ENCODE data around the gene STIM1. TPM values are rescaled to one million over a fixed set of nuclear protein-coding genes. Genes with fewer than 3 reads are reported as not detected.

STIM1 gene
- total RNA-seq, 1 experiment from 2014 or later: 9.0 TPM

GRCh38 chr11:3834349-3834663 is 21.2 kb upstream of the STIM1 start:
- H3K27ac ChIP-seq (ENCODE audit: low read length): peak overlapping the region; percentile 62
- H3K4me1 ChIP-seq (ENCODE audit: low read length): peaks cover 72% of the 10 kb centered on the region
- H4K20me1 ChIP-seq (ENCODE audit: insufficient read depth, low read depth, low read length): peaks cover 11% of the 10 kb centered on the region
- H3K4me2 ChIP-seq (ENCODE audit: low read depth, low read length, poor library complexity, severe bottlenecking): peak overlapping the region; percentile 11
- H2AFZ ChIP-seq (ENCODE audit: low read length): no peak overlapping the region
- no peak overlapping the region; the same call in 1 of the 2 replicates for H3K4me3 ChIP-seq (ENCODE audit: low read length)
- peak overlapping the region; percentile 15; the same call in 1 of the 2 replicates for H3K9ac ChIP-seq (ENCODE audit: low read length)
- H3K9me2 ChIP-seq (replicated peaks; ENCODE audit: insufficient read depth, low read length): no peaks in the 10 kb centered on the region
- peaks cover 94% of the 10 kb centered on the region for H3K79me2 ChIP-seq (ENCODE audit: low read length)
- no peak for DNase-seq
- no peaks in the 10 kb centered on the region for H3K9me3 ChIP-seq (ENCODE audit: low read length)
- no peaks in the 10 kb centered on the region for H3K27me3 ChIP-seq (ENCODE audit: low read length)
- H3K36me3 ChIP-seq (ENCODE audit: insufficient read depth, low read length): no peaks in the 10 kb centered on the region

GRCh38 chr11:3834664-3835461 is 20.6 kb upstream of the STIM1 start:
- Histone ChIP-seq H3K27me3 (ENCODE audit: low read length) (no peaks in the 10 kb centered on the region), H3K9ac (ENCODE audit: low read length) (peak overlapping the region; percentile 5; the same call in 1 of the 2 replicates), H3K4me3 (ENCODE audit: low read length) (peak overlapping the region; percentile 8; the same call in 1 of the 2 replicates), H3K9me2 (replicated peaks; ENCODE audit: insufficient read depth, low read length) (no peaks in the 10 kb centered on the region), H3K36me3 (ENCODE audit: insufficient read depth, low read length) (no peaks in the 10 kb centered on the region), H4K20me1 (ENCODE audit: insufficient read depth, low read depth, low read length) (peaks cover 11% of the 10 kb centered on the region), H3K4me2 (ENCODE audit: low read depth, low read length, poor library complexity, severe bottlenecking) (peak overlapping the region; percentile 40), H3K4me1 (ENCODE audit: low read length) (peaks cover 78% of the 10 kb centered on the region), H2AFZ (ENCODE audit: low read length) (no peak overlapping the region), H3K79me2 (ENCODE audit: low read length) (peaks cover 97% of the 10 kb centered on the region), H3K27ac (ENCODE audit: low read length) (peak overlapping the region; percentile 62), H3K9me3 (ENCODE audit: low read length) (no peaks in the 10 kb centered on the region)
- peak; percentile 55 for DNase-seq

- Histone ChIP-seq H4K20me1 (ENCODE audit: insufficient read depth, low read depth, low read length) (peaks cover 11% of the 10 kb centered on the region), H3K27me3 (ENCODE audit: low read length) (no peaks in the 10 kb centered on the region), H3K9me3 (ENCODE audit: low read length) (no peaks in the 10 kb centered on the region), H3K27ac (ENCODE audit: low read length) (peak overlapping the region; percentile 62), H3K4me1 (ENCODE audit: low read length) (peaks cover 78% of the 10 kb centered on the region), H3K79me2 (ENCODE audit: low read length) (peaks cover 98% of the 10 kb centered on the region), H3K4me3 (ENCODE audit: low read length) (no peak overlapping the region), H2AFZ (ENCODE audit: low read length) (no peak overlapping the region), H3K9me2 (replicated peaks; ENCODE audit: insufficient read depth, low read length) (no peaks in the 10 kb centered on the region), H3K4me2 (ENCODE audit: low read depth, low read length, poor library complexity, severe bottlenecking) (peak overlapping the region; percentile 40), H3K36me3 (ENCODE audit: insufficient read depth, low read length) (no peaks in the 10 kb centered on the region), H3K9ac (ENCODE audit: low read length) (no peak overlapping the region; the same call in 1 of the 2 replicates)
- no peak for DNase-seq
Observed at GRCh38 chr11:3835751-3836150, 19.7 kb upstream of the STIM1 start.

- H3K4me2 ChIP-seq (ENCODE audit: low read depth, low read length, poor library complexity, severe bottlenecking): peak overlapping the region; percentile 99
- peaks cover 86% of the 10 kb centered on the region for H3K79me2 ChIP-seq (ENCODE audit: low read length)
- H3K27me3 ChIP-seq (ENCODE audit: low read length): no peaks in the 10 kb centered on the region
- no peak overlapping the region for H2AFZ ChIP-seq (ENCODE audit: low read length)
- H3K4me3 ChIP-seq (ENCODE audit: low read length): peak overlapping the region; percentile 97; the same call in 1 of the 2 replicates
- H3K4me1 ChIP-seq (ENCODE audit: low read length): peaks cover 84% of the 10 kb centered on the region
- DNase-seq: peak; percentile 61
- no peaks in the 10 kb centered on the region for H3K9me2 ChIP-seq (replicated peaks; ENCODE audit: insufficient read depth, low read length)
- peak overlapping the region; percentile 98 for H3K9ac ChIP-seq (ENCODE audit: low read length)
- H3K27ac ChIP-seq (ENCODE audit: low read length): peak overlapping the region; percentile 90
- no peaks in the 10 kb centered on the region for H3K9me3 ChIP-seq (ENCODE audit: low read length)
- peaks cover 4% of the 10 kb centered on the region for H4K20me1 ChIP-seq (ENCODE audit: insufficient read depth, low read depth, low read length)
- H3K36me3 ChIP-seq (ENCODE audit: insufficient read depth, low read length): no peaks in the 10 kb centered on the region
Observed at GRCh38 chr11:3836903-3837302, 18.6 kb upstream of the STIM1 start.

GRCh38 chr11:3837793-3838192 is 17.7 kb upstream of the STIM1 start:
- Histone ChIP-seq H3K9me2 (replicated peaks; ENCODE audit: insufficient read depth, low read length) (no peaks in the 10 kb centered on the region), H4K20me1 (ENCODE audit: insufficient read depth, low read depth, low read length) (no peaks in the 10 kb centered on the region), H3K9ac (ENCODE audit: low read length) (peak overlapping the region; percentile 98), H3K4me1 (ENCODE audit: low read length) (peaks cover 80% of the 10 kb centered on the region), H3K9me3 (ENCODE audit: low read length) (no peaks in the 10 kb centered on the region), H3K4me2 (ENCODE audit: low read depth, low read length, poor library complexity, severe bottlenecking) (peak overlapping the region; percentile 99), H3K27ac (ENCODE audit: low read length) (peak overlapping the region; percentile 90), H3K79me2 (ENCODE audit: low read length) (peaks cover 77% of the 10 kb centered on the region), H3K36me3 (ENCODE audit: insufficient read depth, low read length) (no peaks in the 10 kb centered on the region), H2AFZ (ENCODE audit: low read length) (no peak overlapping the region), H3K4me3 (ENCODE audit: low read length) (peak overlapping the region; percentile 97), H3K27me3 (ENCODE audit: low read length) (no peaks in the 10 kb centered on the region)
- peak; percentile 69 for DNase-seq

GRCh38 chr11:3838504-3838903 is 17.0 kb upstream of the STIM1 start:
- peaks cover 73% of the 10 kb centered on the region for H3K4me1 ChIP-seq (ENCODE audit: low read length)
- no peaks in the 10 kb centered on the region for H3K36me3 ChIP-seq (ENCODE audit: insufficient read depth, low read length)
- no peaks in the 10 kb centered on the region for H4K20me1 ChIP-seq (ENCODE audit: insufficient read depth, low read depth, low read length)
- H3K9me2 ChIP-seq (replicated peaks; ENCODE audit: insufficient read depth, low read length): no peaks in the 10 kb centered on the region
- DNase-seq: peak; percentile 61
- no peaks in the 10 kb centered on the region for H3K9me3 ChIP-seq (ENCODE audit: low read length)
- H3K9ac ChIP-seq (ENCODE audit: low read length): peak overlapping the region; percentile 98
- H3K27ac ChIP-seq (ENCODE audit: low read length): peak overlapping the region; percentile 90
- H3K79me2 ChIP-seq (ENCODE audit: low read length): peaks cover 70% of the 10 kb centered on the region
- H2AFZ ChIP-seq (ENCODE audit: low read length): no peak overlapping the region
- H3K27me3 ChIP-seq (ENCODE audit: low read length): no peaks in the 10 kb centered on the region
- H3K4me2 ChIP-seq (ENCODE audit: low read depth, low read length, poor library complexity, severe bottlenecking): peak overlapping the region; percentile 99
- H3K4me3 ChIP-seq (ENCODE audit: low read length): peak overlapping the region; percentile 97

- H3K79me2 ChIP-seq (ENCODE audit: low read length): peaks cover 53% of the 10 kb centered on the region
- H3K36me3 ChIP-seq (ENCODE audit: insufficient read depth, low read length): no peaks in the 10 kb centered on the region
- peak overlapping the region; percentile 99 for H3K4me2 ChIP-seq (ENCODE audit: low read depth, low read length, poor library complexity, severe bottlenecking)
- H3K27me3 ChIP-seq (ENCODE audit: low read length): no peaks in the 10 kb centered on the region
- peak overlapping the region; percentile 98 for H3K9ac ChIP-seq (ENCODE audit: low read length)
- H3K27ac ChIP-seq (ENCODE audit: low read length): peak overlapping the region; percentile 90
- H2AFZ ChIP-seq (ENCODE audit: low read length): no peak overlapping the region
- peak; percentile 72 for DNase-seq
- peaks cover 56% of the 10 kb centered on the region for H3K4me1 ChIP-seq (ENCODE audit: low read length)
- H3K9me3 ChIP-seq (ENCODE audit: low read length): no peaks in the 10 kb centered on the region
- peak overlapping the region; percentile 97 for H3K4me3 ChIP-seq (ENCODE audit: low read length)
- no peaks in the 10 kb centered on the region for H4K20me1 ChIP-seq (ENCODE audit: insufficient read depth, low read depth, low read length)
- no peaks in the 10 kb centered on the region for H3K9me2 ChIP-seq (replicated peaks; ENCODE audit: insufficient read depth, low read length)
Observed at GRCh38 chr11:3840004-3840869, 15.2 kb upstream of the STIM1 start.

GRCh38 chr11:3840870-3841425 is 14.5 kb upstream of the STIM1 start, which contains the start of gene RHOG:
Gene RHOG, minus strand, starts transcription at chr11:3840959. Its CDS starts 12,821 bp downstream, at chr11:3828138.
- peak within 1 kb of the TSS; percentile 97 for H3K4me3 ChIP-seq (ENCODE audit: low read length)
- H3K4me2 ChIP-seq (ENCODE audit: low read depth, low read length, poor library complexity, severe bottlenecking): peak within 1 kb of the TSS; percentile 99
- peak; percentile 92 for DNase-seq
- H3K36me3 ChIP-seq (ENCODE audit: insufficient read depth, low read length): no peaks in the 10 kb centered on the region
- peak within 1 kb of the TSS; percentile 96 for H2AFZ ChIP-seq (ENCODE audit: low read length)
- no peaks in the 10 kb centered on the region for H3K9me3 ChIP-seq (ENCODE audit: low read length)
- H3K9me2 ChIP-seq (replicated peaks; ENCODE audit: insufficient read depth, low read length): no peaks in the 10 kb centered on the region
- H4K20me1 ChIP-seq (ENCODE audit: insufficient read depth, low read depth, low read length): no peaks in the 10 kb centered on the region
- H3K9ac ChIP-seq (ENCODE audit: low read length): peak within 1 kb of the TSS; percentile 98
- H3K4me1 ChIP-seq (ENCODE audit: low read length): peaks cover 49% of the 10 kb centered on the region
- H3K27ac ChIP-seq (ENCODE audit: low read length): peak within 1 kb of the TSS; percentile 90
- H3K27me3 ChIP-seq (ENCODE audit: low read length): no peaks in the 10 kb centered on the region
- peaks cover 46% of the 10 kb centered on the region for H3K79me2 ChIP-seq (ENCODE audit: low read length)
